NCI-H226 (cell line): ENCODE data around the gene CRELD1.
"Not testable (repeated sequence)": the region's sequence is repeated elsewhere in the genome, so short reads cannot be mapped to it uniquely, and the experiment has no call there.

Experiments used
- DNase-seq: peaks from one replicate; pipeline ENCODE4 v3.0.0-alpha.2; 2015

Gene CRELD1

GRCh38 chr3:9937486-9938238, 4.0 kb downstream of the CRELD1 start:
- DNase-seq = no peak

- no peak for DNase-seq
These were observed 5.3 kb downstream of the CRELD1 start for GRCh38 chr3:9938966-9939365.

GRCh38 chr3:9939906-9940305, 6.3 kb downstream of the CRELD1 start:
- DNase-seq = not testable (repeated sequence)

- no peak for DNase-seq
These were observed 7.1 kb downstream of the CRELD1 start for GRCh38 chr3:9940746-9941145.

- no peak for DNase-seq
These were observed 8.5 kb downstream of the CRELD1 start for GRCh38 chr3:9942164-9942563.

- no peak for DNase-seq
These were observed 9.5 kb downstream of the CRELD1 start for GRCh38 chr3:9942934-9943690.

- no peak for DNase-seq
These were observed 10.6 kb downstream of the CRELD1 start for GRCh38 chr3:9944271-9944670.

- DNase-seq = no peak
These were observed 11.7 kb downstream of the CRELD1 start for GRCh38 chr3:9945358-9945757.

GRCh38 chr3:9946112-9947024, 12.7 kb downstream of the CRELD1 start:
- peak; percentile 55 for DNase-seq

- DNase-seq = no peak
These were observed 13.7 kb downstream of the CRELD1 start for GRCh38 chr3:9947025-9947995.

- DNase-seq = no peak
These were observed 15.0 kb downstream of the CRELD1 start for GRCh38 chr3:9948586-9948985.

- DNase-seq = no peak
These were observed 15.5 kb downstream of the CRELD1 start for GRCh38 chr3:9949115-9949514.

GRCh38 chr3:9949626-9950025, 16.0 kb downstream of the CRELD1 start:
- no peak for DNase-seq

- DNase-seq = no peak
These were observed 17.5 kb downstream of the CRELD1 start for GRCh38 chr3:9951126-9951525.

GRCh38 chr3:9951598-9951961, 17.9 kb downstream of the CRELD1 start:
- DNase-seq = no peak

- DNase-seq = peak; percentile 59
These were observed 18.6 kb downstream of the CRELD1 start, which contains the start of gene PRRT3 for GRCh38 chr3:9951962-9952805. TSS of gene PRRT3 (minus strand) at chr3:9952408. CDS start at chr3:9950115, 2,293 bp downstream.

- DNase-seq = no peak
These were observed 21.5 kb downstream of the CRELD1 start for GRCh38 chr3:9955067-9955502.

- DNase-seq = no peak
These were observed 22.1 kb downstream of the CRELD1 start for GRCh38 chr3:9955611-9956352.

GRCh38 chr3:9957214-9957613, 23.6 kb downstream of the CRELD1 start:
- DNase-seq = no peak

GRCh38 chr3:9965200-9965875, 31.7 kb downstream of the CRELD1 start:
- DNase-seq = no peak
